ENCODE results near the gene GOLPH3. TPM values are rescaled to one million over a fixed set of nuclear protein-coding genes. Genes with fewer than 3 reads are reported as not detected.

The GOLPH3 gene
- total and polyA plus RNA-seq, 2 of the 4 experiments (the other 2 are of a cell fraction): 38.2 to 41.3 TPM

GRCh38 chr5:32100691-32101302 is 73.3 kb downstream of the GOLPH3 start:
- Histone ChIP-seq H2BK120ac (ENCODE audit: low read depth, low read length) (no peak overlapping the region), H2BK20ac (ENCODE audit: low read depth, low read length) (no peak overlapping the region), H2BK15ac (ENCODE audit: low read depth, low read length) (no peak overlapping the region), H4K8ac (ENCODE audit: low read depth in 2 of 2, low read length in 2 of 2) (no peak overlapping the region), H3K23ac (ENCODE audit: low read depth, low read length) (no peak overlapping the region), H3K4me2 (ENCODE audit: low read depth, low read length) (no peak overlapping the region), H3K36me3 (ENCODE audit: control insufficient read depth, insufficient read depth, low read length) (peaks cover 47% of the 10 kb centered on the region), H3K4ac (ENCODE audit: low read depth, low read length) (no peak overlapping the region), H3K9me1 (ENCODE audit: insufficient read depth, low read length) (no peaks in the 10 kb centered on the region), H2AK9ac (replicated peaks; ENCODE audit: low read depth, low read length, poor library complexity) (no peak overlapping the region), H2BK5ac (ENCODE audit: low read depth, low read length, poor library complexity, severe bottlenecking) (no peak overlapping the region), H3K4me1 (ENCODE audit: control insufficient read depth, insufficient read depth, low read length) (no peaks in the 10 kb centered on the region), H3K9me3 (ENCODE audit: control insufficient read depth, insufficient read depth, low read length) (no peaks in the 10 kb centered on the region), H4K5ac (ENCODE audit: low read depth, low read length) (no peak overlapping the region), H3K18ac (ENCODE audit: low read depth, low read length) (no peak overlapping the region), H3K4me3 (ENCODE audit: insufficient read depth, low read depth, low read length) (no peak overlapping the region), H3K27me3 (ENCODE audit: control insufficient read depth, insufficient read depth, low read length) (no peaks in the 10 kb centered on the region), H4K20me1 (ENCODE audit: insufficient read depth, low read length) (no peaks in the 10 kb centered on the region), H4K91ac (ENCODE audit: insufficient read depth, low read depth, low read length) (no peak overlapping the region), H3K9ac (ENCODE audit: low read depth, low read length) (no peak overlapping the region), H3K27ac (ENCODE audit: insufficient read depth, low read length) (no peak overlapping the region), H2AK5ac (ENCODE audit: low read depth, low read length) (no peak overlapping the region), H3K56ac (ENCODE audit: extremely low read depth, insufficient read depth, low read length) (no peak overlapping the region), H3K14ac (replicated peaks; ENCODE audit: low read depth, low read length) (no peak overlapping the region), H2AFZ (replicated peaks; ENCODE audit: low read length, poor library complexity) (no peak overlapping the region), H3K79me1 (ENCODE audit: low read depth in 1 of 2, low read length in 2 of 2) (peaks cover 6 to 9% of the 10 kb centered on the region in 2 experiments; a peak in 3 of 4 replicates)
- TF ChIP-seq CHD1 (IDR thresholded peaks at IDR 0.05; ENCODE audit: low read depth, low read length) (no peak), NFE2L2 (IDR thresholded peaks at IDR 0.05; ENCODE audit: low read depth, low read length) (no peak), RCOR1 (IDR thresholded peaks at IDR 0.05; ENCODE audit: insufficient replicate concordance, low read length) (no peak), CEBPB (IDR thresholded peaks at IDR 0.05; ENCODE audit: low read depth, low read length) (no peak), RFX5 (IDR thresholded peaks at IDR 0.05; ENCODE audit: low read depth, low read length) (no peak), MAFK (IDR thresholded peaks at IDR 0.05; ENCODE audit: low read depth, low read length) (no peak), ELK1 (IDR thresholded peaks at IDR 0.05; ENCODE audit: borderline replicate concordance, low read depth, low read length) (no peak), MXI1 (IDR thresholded peaks at IDR 0.05; ENCODE audit: borderline replicate concordance, low read depth, low read length) (no peak), FOS (IDR thresholded peaks at IDR 0.05; ENCODE audit: low read depth, low read length) (no peak), RAD21 (IDR thresholded peaks at IDR 0.05; ENCODE audit: low read length) (no peak), BHLHE40 (IDR thresholded peaks at IDR 0.05; ENCODE audit: low read depth, low read length) (no peak), MAZ (IDR thresholded peaks at IDR 0.05; ENCODE audit: borderline replicate concordance, low read depth, low read length) (no peak), SMC3 (IDR thresholded peaks at IDR 0.05; ENCODE audit: low read depth, low read length) (no peak), POLR2A (IDR thresholded peaks at IDR 0.05; ENCODE audit: low read depth, low read length) (no peak), USF2 (IDR thresholded peaks at IDR 0.05; ENCODE audit: low read depth, low read length) (no peak), CTCF (conservative IDR thresholded peaks at IDR 0.05; ENCODE audit: low read depth, low read length) (no peak)
- no TSS peak for BruUV-seq (replicated peaks)
- no peak for ATAC-seq (ENCODE audit: low read depth)
- in situ Hi-C loops (cut with MboI; ENCODE audit: low sequenced_read_pairs) (no loop called here), intact Hi-C loops (cut with micrococcal nuclease) (no loop called here), dilution Hi-C loops (cut with HindIII; ENCODE audit: low sequenced_read_pairs, unreplicated experiment) (no loop called here)
- 87% methylated on average over 5 of the region's 8 CpGs; no CpG with 5 or more reads in 1 of the 2 experiments for WGBS, 2 experiments (ENCODE audit: extremely low coverage in 2 of 2, insufficient read length in 1 of 2)
- DNase-seq: no peak
- POLR2A ChIA-PET (ENCODE audit: unreplicated experiment): no interaction called here
- CTCF ChIA-PET: no interaction called here

All from IMR-90 (cell line).